Upper lobe of left lung (tissue), 4 donors: ENCODE measurements around the gene DNAH17.

ENCODE experiments used
- EP300 ChIP-seq, 4 donors: sonication (generic); formaldehyde crosslinking; IDR thresholded peaks; one replicate each; pipeline ENCODE4 v1.5.1; 2017; ENCODE audit warnings: antibody characterized with exemption in 4 of 4, control low read depth in 2 of 4
- POLR2A ChIP-seq, 4 donors: fragments of 450-650 bp; IDR thresholded peaks; one replicate each; pipeline ENCODE4 v1.5.1; 2016 to 2017; ENCODE audit warnings: antibody characterized with exemption in 4 of 4, mild to moderate bottlenecking in 2 of 4

- TF ChIP-seq EP300 (IDR thresholded peaks at IDR 0.05) (no peak), POLR2A (IDR thresholded peaks at IDR 0.05) (no peak)
Observed at GRCh38 chr17:78589031-78589675, 12.0 kb upstream of the DNAH17 start.
